Heart left ventricle (tissue), 16 donors: ENCODE data around the gene DNM3. TPM values are rescaled to one million over a fixed set of nuclear protein-coding genes. Genes with fewer than 3 reads are reported as not detected.

Experiments
- ATAC-seq, 4 donors: fragments of 200-7000 bp; cut with Tn5 transposase; one replicate each; pipeline ENCODE4 v1.9.1; 2020 to 2022; ENCODE audit warnings: moderate library complexity in 4 of 4, mild to moderate bottlenecking in 3 of 4, moderate number of reproducible peaks in 1 of 4
- DNase-seq, 5 donors: peaks; one replicate each; pipeline ENCODE4 v3.0.0-alpha.2; 2020
- H3K27ac ChIP-seq, 12 donors: fragments of 200-600 bp; sonication (generic) in 4 of 12; one replicate each; pipeline versions ENCODE4 v1.5.0 to v1.8.0; 2016 to 2022; ENCODE audit warnings: mild to moderate bottlenecking in 2 of 12
- H3K27me3 ChIP-seq, 9 donors: fragments of 200-600 bp; sonication (generic) in 2 of 9; one replicate each; pipeline versions ENCODE4 v1.5.1 to v1.8.0; 2016 to 2022; ENCODE audit warnings: mild to moderate bottlenecking in 3 of 9
- H3K36me3 ChIP-seq, 9 donors: fragments of 200-600 bp; sonication (generic) in 2 of 9; one replicate each; pipeline versions ENCODE4 v1.5.0 to v1.8.0; 2018 to 2022; ENCODE audit warnings: mild to moderate bottlenecking in 2 of 9
- H3K4me1 ChIP-seq, 12 donors: fragments of 200-600 bp; sonication (generic) in 4 of 12; one replicate each; pipeline versions ENCODE4 v1.5.0 to v1.8.0; 2016 to 2022; ENCODE audit warnings: mild to moderate bottlenecking in 3 of 12
- H3K4me3 ChIP-seq, 12 donors: fragments of 200-600 bp; sonication (generic) in 4 of 12; one replicate each; pipeline versions ENCODE4 v1.5.0 to v1.8.0; 2017 to 2022; ENCODE audit warnings: mild to moderate bottlenecking in 9 of 12, moderate library complexity in 4 of 12
- H3K9me3 ChIP-seq, 12 donors: fragments of 200-600 bp; sonication (generic) in 4 of 12; one replicate each; pipeline versions ENCODE4 v1.5.0 to v1.8.0; 2016 to 2022; ENCODE audit warnings: mild to moderate bottlenecking in 1 of 12
- POLR2A ChIP-seq, 2 donors: fragments of 450-650 bp; IDR thresholded peaks; one replicate each; pipeline ENCODE4 v1.6.1; 2017; ENCODE audit warnings: antibody characterized with exemption in 2 of 2, mild to moderate bottlenecking in 2 of 2, moderate library complexity in 2 of 2
- WGBS, 4 donors: extraction: QIAGEN DNeasy Blood & Tissue Kit in 2 of 4; methylation state at CpG; one replicate each; pipeline versions ENCODE4 v1.1.5 to v1.1.7; 2013 to 2018; 5-methylcytosine and 5-hydroxymethylcytosine counted together
- intact Hi-C, 10 donors: fragments of 100-400 bp; cut with DNase I; formaldehyde crosslinking; loops; one replicate each; pipeline versions ENCODE4 v1.11.1 to v1.14.2; 2022
- polyA plus RNA-seq, 2 donors: library from polyadenylated mRNA; stranded (reverse); fragments of 200-250 nt; gene quantifications; one replicate each; pipeline ENCODE4 v1.2.3, GENCODE V29; 2013
- total RNA-seq, 9 donors: library from RNA; depleted of rRNA in 2 of 9; stranded (reverse); fragments of >200 nt in 2 of 9; fragmentation: NEBNext Ultra II Directional in 3 of 9; extraction: Animal tissue kit (Norgen Biotek cat#: 25700) in 3 of 9; gene quantifications; one replicate each; pipeline versions ENCODE4 v1.1.0 to v1.2.4, GENCODE V29; 2016 to 2023
- TF ChIP-seq, protein P1 (sequence below), 12 donors: fragments of 200-600 bp; sonication (generic) in 4 of 12; IDR thresholded peaks; one replicate each; pipeline versions ENCODE4 v1.5.0 to v1.8.0; 2018 to 2022; ENCODE audit warnings: antibody characterized with exemption in 12 of 12, mild to moderate bottlenecking in 5 of 12
- donor health status: ischemic (EF 13 %, LVEDD 7.1; RV severe dilation, severe dysfunction).
- donor health status: healthy with polysubstance abuse.
- donor health status: DM: no; HTN: yes; CAD: no.
- donor health status: DM: no; HTN: no; CAD: no.
- donor health status: ischemic (EF 25% LVEDD 6.9; RV normal size, moderate dysfunction).
- donor health status: ischemic (EF 25% LVEDD 5.7; RV mildly dilated, moderate dysfunction).
- donor health status: healthy.
- donor health status: DM: yes; HTN: yes; CAD: no.
- donor health status: ischemic (EF 35%, LVEDD 5.7; RV mildly dilated, moderate dysfunction).
- donor health status: nonischemic (EF 11% LVEDD 7.7; RV severe dilation, severe dysfunction).
- donor health status: DM: yes; HTN: yes; CAD: no.
- donor health status: PGD.
- donor health status: ischemic (EF 29% LVEDD 5.4; RV normal size, mild dysfunction).
- donor health status: nonischemic (EF 23%, LVEDD 6.1; RV moderate dilation, normal function).

The DNM3 gene
- total and polyA plus RNA-seq, 11 donors = 0.44 to 3.9 (median 1.9) TPM

DNA sequence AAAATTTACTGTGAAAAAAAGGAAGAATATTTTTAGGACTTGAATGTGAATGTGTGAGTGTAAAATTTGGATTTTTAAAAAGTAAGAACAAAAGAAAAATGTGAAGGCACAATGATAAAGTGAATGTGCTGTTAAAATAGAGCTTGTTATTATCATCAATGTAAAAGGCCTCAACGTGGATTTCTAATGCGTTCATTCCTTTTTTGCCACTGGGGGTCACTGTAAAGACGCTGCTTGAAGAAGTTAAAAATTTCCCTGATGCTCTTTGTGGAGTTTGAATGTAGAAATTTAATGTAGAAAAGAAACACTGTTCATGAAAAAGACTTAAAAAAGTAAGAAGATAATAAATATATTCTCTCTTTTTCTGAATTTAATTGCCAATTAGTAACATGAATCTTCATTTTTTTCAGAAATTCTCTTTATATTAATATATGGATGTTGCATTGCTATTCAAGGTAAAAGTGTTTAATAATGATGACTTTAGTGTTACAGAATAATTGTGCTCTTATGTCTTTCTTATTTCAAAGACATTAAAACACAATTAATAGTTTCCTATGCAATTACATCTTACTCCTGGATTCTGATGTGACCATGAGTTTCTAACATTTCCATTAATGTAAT, 161.5 kb downstream of the DNM3 start:
- no peaks in the 10 kb centered on the region for H3K36me3 ChIP-seq
- 14 to 20% (median 18%) methylated on average over 3 of the region's 3 CpGs for WGBS, 4 donors
- H3K9me3 ChIP-seq = no peaks in the 10 kb centered on the region
- H3K4me3 ChIP-seq = no peak overlapping the region
- no peak for TF ChIP-seq POLR2A (IDR thresholded peaks at IDR 0.05)
- TF ChIP-seq, protein P1, sequence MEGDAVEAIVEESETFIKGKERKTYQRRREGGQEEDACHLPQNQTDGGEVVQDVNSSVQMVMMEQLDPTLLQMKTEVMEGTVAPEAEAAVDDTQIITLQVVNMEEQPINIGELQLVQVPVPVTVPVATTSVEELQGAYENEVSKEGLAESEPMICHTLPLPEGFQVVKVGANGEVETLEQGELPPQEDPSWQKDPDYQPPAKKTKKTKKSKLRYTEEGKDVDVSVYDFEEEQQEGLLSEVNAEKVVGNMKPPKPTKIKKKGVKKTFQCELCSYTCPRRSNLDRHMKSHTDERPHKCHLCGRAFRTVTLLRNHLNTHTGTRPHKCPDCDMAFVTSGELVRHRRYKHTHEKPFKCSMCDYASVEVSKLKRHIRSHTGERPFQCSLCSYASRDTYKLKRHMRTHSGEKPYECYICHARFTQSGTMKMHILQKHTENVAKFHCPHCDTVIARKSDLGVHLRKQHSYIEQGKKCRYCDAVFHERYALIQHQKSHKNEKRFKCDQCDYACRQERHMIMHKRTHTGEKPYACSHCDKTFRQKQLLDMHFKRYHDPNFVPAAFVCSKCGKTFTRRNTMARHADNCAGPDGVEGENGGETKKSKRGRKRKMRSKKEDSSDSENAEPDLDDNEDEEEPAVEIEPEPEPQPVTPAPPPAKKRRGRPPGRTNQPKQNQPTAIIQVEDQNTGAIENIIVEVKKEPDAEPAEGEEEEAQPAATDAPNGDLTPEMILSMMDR (IDR thresholded peaks at IDR 0.05) = peak; percentile 41 to 79 (median 62)
- intact Hi-C loops = loop anchor here in 6 of 10 donors (2.0 to 10.0 kb wide), 6 partner anchors 396 to 442 kb away; partner anchors contain the start of gene PIGC (in 3 of the 6)
- DNase-seq (peak in 1 of 5 donors; percentile 14), ATAC-seq (no peak)
- H3K27ac ChIP-seq = no peak overlapping the region
- H3K4me1 ChIP-seq = no peaks in the 10 kb centered on the region
- H3K27me3 ChIP-seq = no peaks in the 10 kb centered on the region

DNA sequence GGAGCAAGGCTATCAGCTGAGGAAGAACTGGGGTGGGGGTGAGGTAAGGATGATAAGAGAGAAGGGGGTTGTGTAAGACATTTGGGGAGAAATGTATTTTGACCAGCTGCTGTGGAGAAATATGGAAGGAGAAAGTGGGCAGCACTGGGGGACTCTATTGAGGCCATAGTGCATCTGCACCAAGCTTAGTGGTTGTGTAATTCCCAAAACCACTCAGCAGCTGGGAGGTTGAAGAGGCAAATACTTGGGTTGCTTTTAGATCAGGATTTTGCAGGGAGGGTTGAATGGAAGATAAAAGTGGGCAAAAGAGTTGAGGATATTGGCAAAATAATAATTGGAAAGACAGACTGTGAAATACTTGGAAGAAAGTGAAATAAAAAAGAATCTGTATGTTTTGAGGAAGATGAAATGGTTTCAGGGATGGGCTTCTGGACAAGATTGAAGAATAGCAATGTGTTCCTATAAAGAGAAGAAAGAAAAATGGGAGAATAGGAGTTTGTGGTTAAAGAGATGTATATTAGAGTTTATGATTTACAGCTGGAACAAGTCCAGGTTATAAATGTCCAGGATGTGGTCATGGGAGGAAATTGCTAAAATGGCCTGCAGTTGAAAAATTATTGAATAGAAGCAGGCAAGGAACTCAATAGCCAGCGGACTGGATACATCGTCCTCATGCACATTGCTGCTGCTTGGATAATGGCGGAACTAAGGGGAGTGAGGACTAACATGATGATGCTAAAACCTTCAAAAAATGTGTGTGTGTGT, 162.7 kb downstream of the DNM3 start:
- Histone ChIP-seq H3K27me3 (no peaks in the 10 kb centered on the region), H3K9me3 (no peaks in the 10 kb centered on the region), H3K27ac (no peak overlapping the region), H3K4me1 (no peaks in the 10 kb centered on the region), H3K4me3 (no peak overlapping the region), H3K36me3 (no peaks in the 10 kb centered on the region)
- ATAC-seq (no peak), DNase-seq (no peak)
- 85 to 93% (median 87%) methylated on average over 3 of the region's 3 CpGs for WGBS, 4 donors
- intact Hi-C loops = loop anchor here in 6 of 10 donors (2.0 to 10.0 kb wide), 6 partner anchors 395 to 441 kb away; partner anchors contain the start of gene PIGC (in 3 of the 6)
- TF ChIP-seq POLR2A (IDR thresholded peaks at IDR 0.05) = no peak
- TF ChIP-seq, protein P1 (IDR thresholded peaks at IDR 0.05) = no peak

DNA sequence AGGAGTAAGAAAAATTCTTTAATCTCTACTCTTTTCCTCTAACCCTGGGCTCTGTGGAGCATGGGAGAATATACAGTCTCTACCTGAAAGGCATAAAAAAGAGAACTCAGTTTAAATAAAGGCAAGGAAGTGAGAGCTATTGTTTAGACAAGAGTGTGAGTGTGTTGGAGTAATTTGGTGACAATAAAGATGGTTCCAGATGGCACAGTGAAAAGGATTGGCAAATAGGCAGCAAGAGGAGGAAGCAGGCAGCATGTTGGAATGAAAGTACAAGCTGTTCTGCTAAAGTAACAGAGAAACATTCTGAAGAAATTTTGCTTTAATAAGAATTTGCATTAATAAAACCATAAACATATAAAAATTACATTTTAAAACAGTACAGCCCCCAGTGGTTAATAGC, 163.4 kb downstream of the DNM3 start:
- no peak for TF ChIP-seq POLR2A (IDR thresholded peaks at IDR 0.05)
- TF ChIP-seq, protein P1 (IDR thresholded peaks at IDR 0.05) = no peak
- Histone ChIP-seq H3K27ac (no peak overlapping the region), H3K36me3 (no peaks in the 10 kb centered on the region), H3K27me3 (no peaks in the 10 kb centered on the region), H3K4me1 (no peaks in the 10 kb centered on the region), H3K9me3 (peaks cover 0 to 5% (median 0%) of the 10 kb centered on the region in 12 donors), H3K4me3 (no peak overlapping the region)
- no peak for ATAC-seq
- intact Hi-C loops = loop anchor here in 6 of 10 donors (5.0 to 10.0 kb wide), 4 partner anchors 398 to 440 kb away; partner anchors contain the start of gene PIGC (in 3 of the 6)
- DNase-seq = no peak

DNA sequence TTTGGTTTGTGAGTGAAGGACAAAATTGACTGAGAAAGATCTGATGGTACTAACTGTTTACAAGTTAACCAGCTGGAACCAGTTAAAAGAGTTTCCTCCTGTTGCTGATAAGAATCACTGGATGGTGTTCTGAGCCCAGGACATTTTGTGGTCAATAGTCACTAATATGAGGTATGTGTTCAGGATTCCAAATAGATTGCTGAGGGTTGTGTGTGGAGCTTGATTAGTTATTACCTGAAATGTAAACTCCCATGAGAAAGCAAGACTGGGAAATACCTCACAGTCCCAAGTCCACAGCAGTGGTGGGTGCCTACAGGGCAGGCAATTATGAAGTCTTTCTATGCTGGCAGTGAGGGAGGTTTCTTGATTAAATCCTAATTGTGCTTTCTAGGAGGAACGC, 164.6 kb downstream of the DNM3 start:
- 72 to 90% (median 86%) methylated on average over 1 of the region's 1 CpG for WGBS, 4 donors
- Histone ChIP-seq H3K27me3 (no peaks in the 10 kb centered on the region), H3K4me3 (no peak overlapping the region), H3K4me1 (no peaks in the 10 kb centered on the region), H3K36me3 (no peaks in the 10 kb centered on the region), H3K27ac (no peak overlapping the region), H3K9me3 (peaks cover 0 to 16% (median 6%) of the 10 kb centered on the region in 12 donors)
- DNase-seq (no peak), ATAC-seq (no peak)
- TF ChIP-seq, protein P1 (IDR thresholded peaks at IDR 0.05) = no peak
- TF ChIP-seq POLR2A (IDR thresholded peaks at IDR 0.05) = no peak
- intact Hi-C loops = loop anchor here in 3 of 10 donors (5.0 to 10.0 kb wide), 2 partner anchors 421 to 439 kb away; partner anchors contain the start of gene PIGC (in 2 of the 3)
